OCI-LY1 (cell line): ENCODE results near the gene PLTP.

ENCODE experiments used
- H2AFZ ChIP-seq: fragments of 200-600 bp; sonication (generic), shearing (Covaris generic); 2 replicates; pipeline ENCODE4 v1.6.0; 2014; ENCODE audit warnings: antibody characterized with exemption, mild to moderate bottlenecking, low read length
- H3F3A ChIP-seq: fragments of 200-600 bp; sonication (generic), shearing (Covaris generic); 2 replicates; pipeline ENCODE4 v1.6.0; 2014; ENCODE audit warnings: mild to moderate bottlenecking, antibody characterized with exemption, low read length, moderate library complexity; ENCODE audit not compliant: insufficient read depth
- H3K27ac ChIP-seq: fragments of 200-600 bp; sonication (generic); 2 replicates; pipeline ENCODE4 v1.5.1; 2014; ENCODE audit warnings: low read length, mixed run types, mild to moderate bottlenecking, low read depth; ENCODE audit not compliant: poor library complexity, severe bottlenecking
- H3K27me3 ChIP-seq: fragments of 200-600 bp; sonication (generic); 2 replicates; pipeline ENCODE4 v1.6.0; 2014; ENCODE audit warnings: antibody characterized with exemption, mild to moderate bottlenecking, low read length, moderate library complexity; ENCODE audit not compliant: insufficient read depth
- H3K36me3 ChIP-seq: fragments of 200-600 bp; sonication (generic); 2 replicates; pipeline ENCODE4 v1.6.1; 2014; ENCODE audit warnings: mild to moderate bottlenecking, antibody characterized with exemption, low read length, moderate library complexity, mixed read lengths; ENCODE audit not compliant: insufficient read depth
- H3K4me1 ChIP-seq: fragments of 200-600 bp; sonication (generic); 2 replicates; pipeline ENCODE4 v1.5.1; 2014; ENCODE audit warnings: mild to moderate bottlenecking, low read length, moderate library complexity; ENCODE audit not compliant: insufficient read depth, severe bottlenecking
- H3K4me2 ChIP-seq: fragments of 200-600 bp; sonication (generic), shearing (Covaris generic); 2 replicates; pipeline ENCODE4 v1.6.1; 2014; ENCODE audit warnings: low read length
- H3K4me3 ChIP-seq: fragments of 200-600 bp; sonication (generic); 2 replicates; pipeline ENCODE4 v1.5.1; 2014; ENCODE audit warnings: low read length, low read depth, mild to moderate bottlenecking, mixed read lengths; ENCODE audit not compliant: poor library complexity, severe bottlenecking
- H3K79me2 ChIP-seq: fragments of 200-600 bp; shearing (Covaris generic); 2 replicates; pipeline ENCODE4 v1.6.1; 2016; ENCODE audit warnings: mixed run types, low read length, mixed read lengths; ENCODE audit not compliant: insufficient read depth
- H3K9ac ChIP-seq: fragments of 200-600 bp; sonication (generic), shearing (Covaris generic); 2 replicates; pipeline ENCODE4 v1.6.1; 2014; ENCODE audit warnings: mild to moderate bottlenecking, low read length, mixed read lengths
- H3K9me2 ChIP-seq: fragments of 200-600 bp; sonication (generic), shearing (Covaris generic); 2 replicates; pipeline ENCODE4 v1.6.1; 2014; ENCODE audit warnings: low read depth, mild to moderate bottlenecking, low read length, mixed read lengths
- H3K9me3 ChIP-seq: fragments of 200-600 bp; shearing (Covaris generic); 2 replicates; pipeline ENCODE4 v1.6.1; 2014; ENCODE audit warnings: low read length, mixed read lengths
- H4K20me1 ChIP-seq: fragments of 200-600 bp; sonication (generic), shearing (Covaris generic); 2 replicates; pipeline ENCODE4 v1.6.0; 2016; ENCODE audit warnings: mild to moderate bottlenecking, low read length; ENCODE audit not compliant: insufficient read depth
- EZH2 ChIP-seq: fragments of 200-600 bp; sonication (generic), shearing (Covaris generic); IDR thresholded peaks from 2 replicates; pipeline ENCODE4 v1.8.0; 2017; ENCODE audit warnings: borderline replicate concordance, mixed run types, mild to moderate bottlenecking, antibody characterized with exemption, low read length, moderate library complexity, mixed read lengths
- TF ChIP-seq, protein P1 (sequence below): fragments of 200-600 bp; sonication (generic), shearing (Covaris generic); IDR thresholded peaks from 2 replicates; pipeline ENCODE4 v1.5.1; 2017; ENCODE audit warnings: mild to moderate bottlenecking, antibody characterized with exemption, low read length, moderate library complexity, mixed read lengths

PLTP gene

GRCh38 chr20:45947110-45947866 is 35.3 kb upstream of the PLTP start:
- Histone ChIP-seq H3K27me3 (no peaks in the 10 kb centered on the region), H3F3A (no peaks in the 10 kb centered on the region), H3K4me3 (no peak overlapping the region), H3K79me2 (no peaks in the 10 kb centered on the region), H3K27ac (no peak overlapping the region), H4K20me1 (no peaks in the 10 kb centered on the region), H3K36me3 (peaks cover 94% of the 10 kb centered on the region), H3K4me2 (no peak overlapping the region), H3K9me3 (no peaks in the 10 kb centered on the region), H2AFZ (no peak overlapping the region), H3K9me2 (no peaks in the 10 kb centered on the region), H3K4me1 (no peaks in the 10 kb centered on the region), H3K9ac (no peak overlapping the region)
- TF ChIP-seq EZH2: no peak
- TF ChIP-seq, protein P1, sequence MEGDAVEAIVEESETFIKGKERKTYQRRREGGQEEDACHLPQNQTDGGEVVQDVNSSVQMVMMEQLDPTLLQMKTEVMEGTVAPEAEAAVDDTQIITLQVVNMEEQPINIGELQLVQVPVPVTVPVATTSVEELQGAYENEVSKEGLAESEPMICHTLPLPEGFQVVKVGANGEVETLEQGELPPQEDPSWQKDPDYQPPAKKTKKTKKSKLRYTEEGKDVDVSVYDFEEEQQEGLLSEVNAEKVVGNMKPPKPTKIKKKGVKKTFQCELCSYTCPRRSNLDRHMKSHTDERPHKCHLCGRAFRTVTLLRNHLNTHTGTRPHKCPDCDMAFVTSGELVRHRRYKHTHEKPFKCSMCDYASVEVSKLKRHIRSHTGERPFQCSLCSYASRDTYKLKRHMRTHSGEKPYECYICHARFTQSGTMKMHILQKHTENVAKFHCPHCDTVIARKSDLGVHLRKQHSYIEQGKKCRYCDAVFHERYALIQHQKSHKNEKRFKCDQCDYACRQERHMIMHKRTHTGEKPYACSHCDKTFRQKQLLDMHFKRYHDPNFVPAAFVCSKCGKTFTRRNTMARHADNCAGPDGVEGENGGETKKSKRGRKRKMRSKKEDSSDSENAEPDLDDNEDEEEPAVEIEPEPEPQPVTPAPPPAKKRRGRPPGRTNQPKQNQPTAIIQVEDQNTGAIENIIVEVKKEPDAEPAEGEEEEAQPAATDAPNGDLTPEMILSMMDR: no peak

GRCh38 chr20:45946149-45946970 is 34.4 kb upstream of the PLTP start:
- peaks cover 84% of the 10 kb centered on the region for H3K36me3 ChIP-seq
- no peak overlapping the region for H3K4me2 ChIP-seq
- no peak for TF ChIP-seq EZH2
- TF ChIP-seq, protein P1: no peak
- H2AFZ ChIP-seq: no peak overlapping the region
- H3K9ac ChIP-seq: no peak overlapping the region
- H3K4me1 ChIP-seq: no peaks in the 10 kb centered on the region
- no peak overlapping the region for H3K4me3 ChIP-seq
- H3K79me2 ChIP-seq: no peaks in the 10 kb centered on the region
- no peaks in the 10 kb centered on the region for H3K9me2 ChIP-seq
- H4K20me1 ChIP-seq: no peaks in the 10 kb centered on the region
- H3F3A ChIP-seq: no peaks in the 10 kb centered on the region
- no peaks in the 10 kb centered on the region for H3K9me3 ChIP-seq
- H3K27ac ChIP-seq: no peak overlapping the region
- H3K27me3 ChIP-seq: no peaks in the 10 kb centered on the region

DNA sequence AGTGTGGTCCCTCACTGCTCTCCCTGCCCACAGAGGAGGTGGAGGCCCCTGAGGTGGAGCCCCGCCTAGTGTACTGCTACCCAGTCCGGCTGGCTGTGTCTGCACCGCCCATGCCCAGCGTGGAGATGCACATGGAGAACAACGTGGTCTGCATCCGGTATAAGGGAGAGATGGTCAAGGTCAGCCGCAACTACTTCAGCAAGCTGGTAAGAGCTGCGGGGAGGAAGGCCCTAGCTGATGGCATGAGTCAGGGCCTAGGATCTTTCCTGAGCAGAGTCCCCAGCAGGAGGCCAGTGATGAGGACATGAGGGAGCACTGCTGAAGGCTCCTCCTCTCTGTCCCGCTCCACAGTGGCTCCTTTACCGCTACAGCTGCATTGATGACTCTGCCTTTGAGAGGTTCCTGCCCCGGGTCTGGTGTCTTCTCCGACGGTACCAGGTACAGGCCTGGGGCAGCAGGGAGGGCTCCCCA is 33.8 kb upstream of the PLTP start:
- Histone ChIP-seq H3K27ac (no peak overlapping the region), H3K4me3 (no peak overlapping the region), H3K9me3 (no peaks in the 10 kb centered on the region), H3K27me3 (no peaks in the 10 kb centered on the region), H3K36me3 (peaks cover 84% of the 10 kb centered on the region), H3K9me2 (no peaks in the 10 kb centered on the region), H3K4me2 (no peak overlapping the region), H3K4me1 (no peaks in the 10 kb centered on the region), H3K9ac (no peak overlapping the region), H2AFZ (no peak overlapping the region), H3F3A (no peaks in the 10 kb centered on the region), H3K79me2 (no peaks in the 10 kb centered on the region), H4K20me1 (no peaks in the 10 kb centered on the region)
- TF ChIP-seq, protein P1: no peak
- TF ChIP-seq EZH2: no peak
